ENCODE results near the gene BRD4.

DNA sequence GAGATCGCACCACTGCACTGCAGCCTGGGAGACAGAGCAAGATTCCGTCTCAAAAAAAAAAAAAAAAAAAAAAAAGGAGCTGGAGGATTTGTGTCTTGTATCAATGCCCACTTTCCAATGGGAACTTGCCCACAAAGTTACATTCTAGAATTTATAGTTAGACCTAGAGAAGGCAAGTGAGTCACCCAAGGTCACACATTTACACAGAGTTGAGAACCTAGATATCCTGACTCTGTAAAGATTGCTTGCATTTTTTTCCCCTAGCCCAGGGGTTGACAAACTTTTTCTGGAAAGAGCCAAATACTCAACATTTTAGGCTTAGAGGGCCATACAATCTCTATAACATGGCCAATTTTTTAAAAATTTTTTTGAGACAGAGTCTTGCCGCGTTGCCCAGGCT, 7.7 kb upstream of the BRD4 start:
- TF ChIP-seq, protein P1, sequence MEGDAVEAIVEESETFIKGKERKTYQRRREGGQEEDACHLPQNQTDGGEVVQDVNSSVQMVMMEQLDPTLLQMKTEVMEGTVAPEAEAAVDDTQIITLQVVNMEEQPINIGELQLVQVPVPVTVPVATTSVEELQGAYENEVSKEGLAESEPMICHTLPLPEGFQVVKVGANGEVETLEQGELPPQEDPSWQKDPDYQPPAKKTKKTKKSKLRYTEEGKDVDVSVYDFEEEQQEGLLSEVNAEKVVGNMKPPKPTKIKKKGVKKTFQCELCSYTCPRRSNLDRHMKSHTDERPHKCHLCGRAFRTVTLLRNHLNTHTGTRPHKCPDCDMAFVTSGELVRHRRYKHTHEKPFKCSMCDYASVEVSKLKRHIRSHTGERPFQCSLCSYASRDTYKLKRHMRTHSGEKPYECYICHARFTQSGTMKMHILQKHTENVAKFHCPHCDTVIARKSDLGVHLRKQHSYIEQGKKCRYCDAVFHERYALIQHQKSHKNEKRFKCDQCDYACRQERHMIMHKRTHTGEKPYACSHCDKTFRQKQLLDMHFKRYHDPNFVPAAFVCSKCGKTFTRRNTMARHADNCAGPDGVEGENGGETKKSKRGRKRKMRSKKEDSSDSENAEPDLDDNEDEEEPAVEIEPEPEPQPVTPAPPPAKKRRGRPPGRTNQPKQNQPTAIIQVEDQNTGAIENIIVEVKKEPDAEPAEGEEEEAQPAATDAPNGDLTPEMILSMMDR (IDR thresholded peaks at IDR 0.05) = no peak
- TF ChIP-seq POLR2A (IDR thresholded peaks at IDR 0.05; ENCODE audit: low read depth) (no peak), EP300 (IDR thresholded peaks at IDR 0.05) (no peak)

All from esophagus muscularis mucosa (tissue), 4 donors.